GM15510 (cell line): ENCODE results near the gene RBM18.

Source experiments
- POLR2A ChIP-seq: IDR thresholded peaks from 3 replicates; pipeline ENCODE4 v1.6.1; 2011; ENCODE audit warnings: borderline replicate concordance; ENCODE audit not compliant: insufficient read length; ENCODE audit errors: extremely low read depth

The RBM18 gene

DNA sequence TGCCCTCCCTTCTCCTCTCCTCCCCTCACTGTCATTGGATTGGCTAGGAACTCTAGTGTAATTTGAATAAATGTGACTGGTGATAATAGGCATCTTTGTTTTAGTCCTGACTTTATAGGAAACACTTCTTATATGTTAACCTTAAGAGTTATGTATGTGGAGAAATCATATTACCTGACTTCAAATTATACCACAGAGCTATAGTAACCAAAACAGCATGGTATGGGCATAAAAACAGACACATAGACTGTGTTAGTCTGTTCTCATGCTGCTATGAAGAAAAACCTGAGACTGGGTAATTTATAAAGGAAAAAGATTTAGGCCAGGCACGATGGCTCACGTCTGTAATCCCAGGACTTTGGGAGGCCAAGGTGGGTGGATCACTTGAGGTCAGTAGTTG lies 9.4 kb upstream of the RBM18 start:
- no peak for TF ChIP-seq POLR2A

DNA sequence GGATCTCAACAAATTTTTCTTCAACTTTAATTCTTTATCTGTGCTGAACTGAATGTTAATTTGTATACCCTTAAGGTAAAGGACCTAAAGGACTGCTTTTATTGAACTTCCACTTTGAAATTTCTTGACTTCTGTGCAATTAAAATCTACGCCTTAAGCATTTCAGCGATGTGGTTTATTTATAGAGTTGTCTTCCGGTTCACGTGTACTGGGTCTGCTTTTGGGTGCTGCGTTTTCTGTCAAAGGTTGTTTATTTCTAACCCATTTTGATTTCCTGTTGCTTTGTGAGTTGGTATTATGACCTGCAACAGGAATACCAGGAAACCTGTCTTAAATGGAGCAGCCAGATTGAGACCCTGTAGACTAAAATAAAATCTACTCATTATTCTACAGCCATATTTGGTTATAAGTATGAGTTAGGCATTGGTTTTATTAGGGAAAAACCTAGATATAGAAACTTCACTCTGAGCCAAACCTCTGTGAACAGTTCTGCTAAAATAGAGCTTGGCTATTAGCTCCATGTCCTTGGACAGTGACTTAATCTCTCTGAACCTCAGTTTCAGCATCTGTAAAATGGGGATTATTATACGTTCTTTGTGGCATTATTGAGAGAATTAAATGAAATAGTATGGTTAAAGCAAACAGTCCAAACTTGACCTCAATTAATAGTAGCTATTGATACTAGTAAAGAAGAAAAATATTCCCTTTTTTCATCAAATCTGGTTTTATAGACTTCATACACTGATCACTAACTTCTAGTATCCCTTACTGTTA lies 3.6 kb upstream of the RBM18 start:
- TF ChIP-seq POLR2A: no peak

DNA sequence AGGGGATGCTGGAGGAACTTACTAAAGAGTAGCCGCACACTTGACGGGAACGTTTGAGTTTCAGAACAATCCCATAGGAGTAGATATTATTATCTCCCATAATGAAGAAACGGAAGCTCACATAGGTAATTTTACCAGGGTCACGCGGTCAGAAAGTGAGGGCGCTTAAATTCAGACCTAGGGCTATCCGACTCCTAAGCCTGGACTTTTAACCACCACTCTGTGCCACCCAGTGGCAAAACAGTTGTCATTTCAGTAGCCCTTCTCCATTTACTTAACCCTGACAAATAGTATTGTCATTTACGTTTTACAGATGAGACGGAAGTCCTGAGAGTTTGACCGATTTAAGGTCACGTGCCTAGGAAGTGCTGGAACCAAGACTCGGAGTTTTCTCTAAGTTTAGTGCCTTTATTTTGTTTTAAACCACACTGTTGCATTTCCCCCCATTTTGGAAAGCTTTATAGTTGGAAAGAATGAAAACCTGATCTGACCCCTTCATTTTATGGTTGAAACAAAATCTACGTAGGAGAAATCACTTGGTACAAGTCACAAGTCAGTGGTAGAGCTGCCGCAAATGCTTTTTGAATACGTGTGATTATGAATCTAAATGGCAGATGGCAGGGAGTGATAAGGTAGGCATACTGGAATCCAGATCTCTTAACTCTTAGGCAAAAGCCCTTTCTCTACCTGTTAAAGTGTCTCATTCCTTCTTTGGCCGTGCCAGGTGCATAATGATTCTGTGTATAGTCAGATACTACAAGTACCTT lies 692 bp upstream of the RBM18 start:
- TF ChIP-seq POLR2A: no peak

DNA sequence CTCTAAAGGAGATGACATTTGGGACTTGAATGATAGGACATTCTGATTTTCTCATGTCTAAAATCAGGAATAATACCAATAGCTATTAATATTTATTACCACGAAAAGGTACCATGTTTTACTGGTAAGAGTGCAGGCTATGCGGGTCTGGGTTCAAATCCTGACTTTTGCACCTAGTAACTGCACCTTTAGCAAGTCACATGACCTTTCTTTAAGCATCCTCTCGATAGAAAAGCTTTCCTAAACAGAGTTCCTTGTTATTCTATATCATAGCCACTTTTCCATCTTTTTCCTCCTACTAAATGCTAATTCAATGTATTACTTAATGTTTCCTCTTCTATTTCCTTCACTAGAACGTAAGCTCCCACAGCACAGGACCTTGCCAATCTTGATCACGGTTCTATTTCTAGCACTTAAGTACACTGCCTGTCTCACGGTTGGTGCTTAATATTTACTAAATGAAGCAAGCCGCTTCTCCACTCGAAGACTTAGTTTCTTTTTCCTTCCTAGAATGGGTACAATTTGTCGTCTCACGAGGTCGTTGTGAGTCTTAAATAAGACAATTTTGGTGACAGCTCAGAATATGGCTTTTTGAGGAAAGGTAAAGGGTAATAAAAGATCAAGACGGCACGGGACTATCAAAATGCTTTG lies 816 bp downstream of the RBM18 start:
- TF ChIP-seq POLR2A: no peak

DNA sequence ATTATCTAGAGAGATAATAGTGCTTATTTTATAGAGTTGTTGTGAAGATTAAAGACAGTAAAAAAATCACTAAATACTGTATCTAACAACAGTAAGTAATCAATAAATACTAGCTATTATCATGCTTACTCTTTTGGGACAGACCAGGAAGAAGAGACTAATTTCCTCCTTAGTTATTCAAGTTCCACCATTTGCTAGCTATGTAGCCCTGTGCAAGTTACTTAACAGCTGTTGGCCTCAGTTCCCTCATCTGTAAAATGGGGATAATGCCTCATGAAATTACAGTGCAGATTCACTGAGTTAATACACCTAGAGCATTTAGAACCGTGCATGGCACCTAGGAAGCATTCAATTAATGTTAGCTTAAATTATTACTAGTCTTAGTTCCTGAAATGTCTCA lies 2.6 kb downstream of the RBM18 start:
- TF ChIP-seq POLR2A: no peak

DNA sequence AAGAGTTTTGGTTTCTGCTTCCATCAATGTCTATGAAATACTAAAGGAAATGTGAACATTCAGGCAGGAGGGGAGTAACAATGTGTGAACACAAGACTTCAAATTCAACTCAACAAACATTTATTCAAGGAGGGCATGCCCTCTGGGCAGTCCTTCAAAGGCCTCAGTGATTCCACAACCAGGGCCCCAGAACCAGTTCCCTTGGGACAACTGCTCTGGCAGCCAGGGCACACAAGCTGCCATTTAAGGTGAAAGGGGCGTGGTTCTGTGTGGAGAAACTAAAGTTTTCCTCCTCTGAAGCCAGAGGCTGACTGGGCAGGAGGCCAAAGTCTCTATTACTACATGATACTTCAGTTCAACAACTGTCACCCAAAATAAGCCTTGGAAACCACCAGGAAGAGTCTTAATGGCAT lies 3.2 kb downstream of the RBM18 start:
- TF ChIP-seq POLR2A: no peak

DNA sequence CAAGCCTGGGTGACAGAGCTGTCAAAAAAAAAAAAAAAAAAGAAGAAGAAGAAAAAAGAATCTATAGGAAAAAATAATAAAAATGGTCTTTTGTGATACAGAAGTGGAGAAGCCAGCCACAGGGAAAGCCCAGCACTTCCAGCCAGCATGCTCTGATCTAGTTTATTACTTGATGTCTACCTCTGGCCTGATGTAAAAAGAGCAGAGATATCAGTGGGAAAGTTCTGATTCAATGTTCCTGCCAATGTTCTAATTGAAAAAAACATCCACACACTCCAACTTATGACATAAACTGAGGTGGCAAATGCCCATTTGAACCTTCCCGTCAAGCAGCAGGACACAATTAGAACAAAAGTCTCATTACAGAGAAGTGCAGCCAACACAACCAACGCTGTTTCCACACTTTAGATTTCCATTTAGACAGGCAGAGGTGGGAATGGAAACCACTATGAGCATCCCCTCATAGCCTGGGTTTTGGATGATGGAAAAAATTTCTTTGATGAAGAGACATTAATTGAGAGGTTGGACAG lies 5.7 kb downstream of the RBM18 start:
- TF ChIP-seq POLR2A: no peak

DNA sequence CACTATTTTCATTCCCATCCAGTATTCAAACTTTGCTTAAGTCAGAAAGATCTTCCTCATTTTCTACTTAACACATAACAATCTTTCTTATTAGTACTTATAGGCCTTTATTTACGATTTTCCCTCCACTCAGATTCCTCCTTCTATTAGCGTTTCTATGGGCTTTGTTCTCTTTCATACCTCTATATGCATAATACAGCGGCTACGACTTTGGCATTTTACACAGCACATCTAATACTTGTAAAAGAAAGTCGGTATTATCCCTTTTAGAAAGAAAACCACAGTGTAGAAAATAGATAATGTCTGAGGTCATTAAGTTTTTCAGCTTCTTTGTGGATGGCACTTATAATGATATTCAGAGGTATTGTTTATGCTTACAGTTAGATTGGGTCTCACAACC lies 8.4 kb downstream of the RBM18 start:
- no peak for TF ChIP-seq POLR2A

DNA sequence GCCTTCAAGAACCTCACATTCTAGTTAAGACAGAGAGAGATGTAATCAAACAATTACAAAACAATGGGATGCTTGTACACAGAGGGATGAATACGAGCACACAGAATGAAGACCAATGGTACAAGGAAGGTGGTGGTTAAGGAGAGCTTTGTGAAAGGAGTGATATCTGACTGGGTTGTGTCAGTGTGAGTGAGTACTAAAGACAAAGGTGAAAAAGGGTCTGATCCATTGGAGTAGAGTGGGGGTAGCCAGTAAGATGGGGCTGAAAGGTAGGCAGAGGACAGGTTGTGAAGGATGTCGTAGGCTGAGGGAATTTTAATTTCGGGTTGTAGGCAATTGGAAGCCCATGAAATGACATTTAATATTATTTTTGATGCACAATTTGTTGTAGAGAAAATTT lies 9.9 kb downstream of the RBM18 start:
- TF ChIP-seq POLR2A: no peak

DNA sequence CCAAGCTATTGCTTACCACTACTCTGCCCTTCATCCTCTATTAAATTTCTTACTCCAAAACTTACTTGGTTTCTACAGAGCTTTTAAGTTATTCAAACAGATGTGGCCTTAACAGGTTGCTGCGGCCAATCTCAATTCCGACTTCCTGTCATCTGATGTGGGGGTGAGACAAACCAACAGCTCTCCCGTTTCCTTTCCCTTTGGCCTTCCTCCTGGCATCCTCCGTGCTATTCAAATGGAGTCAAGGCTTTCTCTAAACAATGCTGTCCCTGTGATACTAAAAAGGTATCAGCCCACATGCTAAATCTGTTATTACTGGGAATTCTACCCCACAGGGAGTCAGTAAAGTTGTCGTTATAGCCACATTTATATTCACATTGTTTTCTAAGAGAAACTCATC lies 11.8 kb downstream of the RBM18 start:
- no peak for TF ChIP-seq POLR2A

DNA sequence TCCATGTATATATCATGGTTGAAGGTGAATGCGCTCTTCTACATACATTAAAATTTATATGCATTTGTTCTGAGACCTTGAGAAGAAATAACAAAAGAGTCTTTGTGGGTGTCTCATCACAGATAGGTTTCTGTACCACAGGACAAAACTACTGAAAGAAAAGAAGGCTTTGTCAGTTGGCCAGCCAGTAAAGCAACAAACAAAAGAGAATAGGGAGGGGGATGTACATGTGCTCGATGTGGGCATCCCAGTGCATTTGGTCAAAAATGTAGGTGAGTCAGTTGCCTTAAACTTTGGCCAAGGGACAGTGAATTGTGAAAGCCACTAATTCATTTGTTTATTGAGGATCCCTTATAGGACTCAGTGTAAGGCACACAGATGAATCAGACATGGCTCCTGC lies 13.3 kb downstream of the RBM18 start:
- TF ChIP-seq POLR2A: no peak

DNA sequence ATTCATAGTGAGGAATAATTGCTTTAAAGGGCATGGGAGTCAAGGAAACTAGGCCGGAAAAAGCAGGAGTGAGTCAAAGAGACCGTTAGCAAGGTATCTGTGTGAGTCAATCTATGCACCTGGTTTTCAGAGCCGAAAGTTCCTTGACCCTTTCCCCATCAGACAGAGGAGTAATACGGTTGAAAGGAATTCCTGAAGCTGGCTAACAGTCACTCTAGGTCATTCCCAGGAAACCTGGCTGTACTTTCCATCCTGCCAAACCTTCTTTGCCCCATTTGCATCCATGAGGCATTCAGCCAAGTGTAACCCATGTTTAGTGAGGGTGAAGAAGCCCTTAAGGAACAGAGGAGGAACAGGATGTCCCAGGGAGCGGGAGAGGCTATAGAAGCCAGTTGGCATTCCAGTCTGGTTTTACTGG lies 16.2 kb downstream of the RBM18 start:
- no peak for TF ChIP-seq POLR2A

DNA sequence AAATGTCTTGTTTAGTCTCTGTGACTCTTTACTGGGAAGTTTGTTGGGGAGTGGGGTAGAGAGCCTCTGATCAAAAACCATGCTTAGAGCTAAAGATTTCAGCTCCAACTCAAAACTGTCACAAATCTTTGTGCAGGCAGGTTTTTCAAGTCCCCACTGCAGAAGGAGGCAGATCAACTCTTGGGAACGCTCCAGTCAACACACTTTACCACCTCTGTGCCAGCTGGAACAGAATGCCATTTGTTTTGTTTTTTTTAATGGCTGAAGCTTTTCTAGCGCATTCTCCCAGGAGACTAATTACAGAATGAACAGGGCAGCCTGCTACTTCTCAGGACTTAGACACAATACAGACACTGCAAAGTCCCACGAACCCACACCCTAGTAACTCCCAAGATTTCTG lies 18.0 kb downstream of the RBM18 start:
- TF ChIP-seq POLR2A: no peak

DNA sequence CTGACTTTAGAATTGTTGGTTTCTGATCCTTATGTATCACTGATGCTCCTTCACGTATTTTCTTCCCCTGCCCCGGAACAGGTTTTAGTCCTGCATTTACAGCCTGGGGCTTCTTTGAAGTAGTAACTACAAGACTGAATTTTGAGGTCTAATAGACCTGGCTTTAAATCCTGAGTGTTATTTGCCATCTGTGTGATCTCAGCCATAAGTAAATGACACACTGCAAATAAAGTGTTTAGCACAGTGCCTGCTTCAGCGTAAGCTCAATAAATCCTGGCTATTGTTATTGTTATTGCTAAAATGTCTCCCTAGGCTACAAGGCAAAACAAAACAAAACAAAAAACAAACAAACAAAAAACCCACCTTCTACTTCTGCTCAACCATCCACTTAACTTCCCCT lies 20.3 kb downstream of the RBM18 start:
- no peak for TF ChIP-seq POLR2A

DNA sequence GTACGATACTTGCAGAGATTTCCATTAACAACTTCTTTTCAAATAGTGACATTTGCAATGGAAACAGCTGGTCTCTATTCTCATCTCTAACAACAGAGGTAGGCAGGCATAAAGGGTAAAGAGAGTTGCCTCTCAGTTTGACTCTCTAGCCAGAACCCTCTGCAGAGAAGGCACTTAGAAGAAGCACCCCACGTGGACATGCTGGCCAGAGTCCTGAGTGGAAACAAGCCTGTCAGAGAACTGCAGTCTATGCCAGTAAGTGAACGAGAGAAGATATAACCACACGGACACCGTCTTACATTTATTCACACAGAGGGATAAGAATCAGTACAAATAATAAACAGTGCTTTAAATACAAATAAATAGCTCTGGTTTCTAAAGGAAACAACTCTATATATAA lies 24.9 kb downstream of the RBM18 start:
- TF ChIP-seq POLR2A: no peak
